IPS-20b (cell line): ENCODE data around the gene KRT85.

ENCODE experiments used
- H3K27ac ChIP-seq: one replicate; pipeline ENCODE4 v1.5.1; 2013; ENCODE audit warnings: low read length
- H3K27me3 ChIP-seq: 2 replicates; pipeline ENCODE4 v1.6.1; 2013; ENCODE audit warnings: mild to moderate bottlenecking, low read length, inconsistent platforms; ENCODE audit not compliant: insufficient read depth
- H3K36me3 ChIP-seq: 2 replicates; pipeline ENCODE4 v1.6.1; 2013; ENCODE audit warnings: low read depth, mild to moderate bottlenecking, inconsistent platforms, low read length, moderate library complexity; ENCODE audit not compliant: insufficient read depth
- H3K4me1 ChIP-seq: 2 replicates; pipeline ENCODE4 v1.6.1; 2013; ENCODE audit warnings: mild to moderate bottlenecking, control low read depth, inconsistent platforms, low read length, moderate library complexity; ENCODE audit not compliant: insufficient read depth
- H3K4me3 ChIP-seq: 2 replicates; pipeline ENCODE4 v1.5.1; 2013; ENCODE audit warnings: mild to moderate bottlenecking, low read length, inconsistent platforms
- H3K9ac ChIP-seq: 2 replicates; pipeline ENCODE4 v1.6.1; 2013; ENCODE audit warnings: low read depth, mild to moderate bottlenecking, inconsistent platforms, low read length, moderate library complexity
- H3K9me3 ChIP-seq: 2 replicates; pipeline ENCODE4 v1.6.1; 2013; ENCODE audit warnings: mild to moderate bottlenecking, low read depth, low read length, inconsistent platforms; ENCODE audit not compliant: insufficient read depth

KRT85 gene

GRCh38 chr12:52344111-52344510 lies 23.2 kb downstream of the KRT85 start:
- Histone ChIP-seq H3K36me3 (no peaks in the 10 kb centered on the region), H3K4me3 (no peak overlapping the region), H3K4me1 (no peaks in the 10 kb centered on the region; the same call in 1 of the 2 replicates), H3K9me3 (no peaks in the 10 kb centered on the region; the same call in 1 of the 2 replicates), H3K27ac (no peak overlapping the region), H3K9ac (no peak overlapping the region), H3K27me3 (no peaks in the 10 kb centered on the region; the same call in 1 of the 2 replicates)

DNA sequence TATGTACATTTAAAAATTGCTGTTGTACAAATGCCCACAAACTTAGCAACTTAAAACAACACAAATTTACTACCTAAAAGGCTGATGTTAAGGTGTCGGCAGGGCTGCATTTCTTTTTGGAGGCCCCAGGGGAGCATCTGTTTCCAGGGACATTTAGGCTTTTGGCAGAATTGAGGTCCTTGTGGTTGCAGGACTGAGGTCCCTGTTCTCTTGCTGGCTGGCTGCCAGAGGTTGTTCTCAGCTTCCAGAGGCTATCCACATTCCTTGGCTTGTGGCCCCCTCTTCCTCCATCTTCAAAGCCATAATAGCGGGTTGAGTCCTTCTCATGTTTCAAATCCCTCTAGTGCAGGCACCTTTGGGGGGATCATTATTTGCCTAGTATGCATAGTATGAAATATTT lies 23.7 kb downstream of the KRT85 start:
- Histone ChIP-seq H3K9ac (no peak overlapping the region), H3K27me3 (no peaks in the 10 kb centered on the region; the same call in 1 of the 2 replicates), H3K27ac (no peak overlapping the region), H3K36me3 (no peaks in the 10 kb centered on the region), H3K9me3 (no peaks in the 10 kb centered on the region; the same call in 1 of the 2 replicates), H3K4me3 (no peak overlapping the region), H3K4me1 (no peaks in the 10 kb centered on the region; the same call in 1 of the 2 replicates)

DNA sequence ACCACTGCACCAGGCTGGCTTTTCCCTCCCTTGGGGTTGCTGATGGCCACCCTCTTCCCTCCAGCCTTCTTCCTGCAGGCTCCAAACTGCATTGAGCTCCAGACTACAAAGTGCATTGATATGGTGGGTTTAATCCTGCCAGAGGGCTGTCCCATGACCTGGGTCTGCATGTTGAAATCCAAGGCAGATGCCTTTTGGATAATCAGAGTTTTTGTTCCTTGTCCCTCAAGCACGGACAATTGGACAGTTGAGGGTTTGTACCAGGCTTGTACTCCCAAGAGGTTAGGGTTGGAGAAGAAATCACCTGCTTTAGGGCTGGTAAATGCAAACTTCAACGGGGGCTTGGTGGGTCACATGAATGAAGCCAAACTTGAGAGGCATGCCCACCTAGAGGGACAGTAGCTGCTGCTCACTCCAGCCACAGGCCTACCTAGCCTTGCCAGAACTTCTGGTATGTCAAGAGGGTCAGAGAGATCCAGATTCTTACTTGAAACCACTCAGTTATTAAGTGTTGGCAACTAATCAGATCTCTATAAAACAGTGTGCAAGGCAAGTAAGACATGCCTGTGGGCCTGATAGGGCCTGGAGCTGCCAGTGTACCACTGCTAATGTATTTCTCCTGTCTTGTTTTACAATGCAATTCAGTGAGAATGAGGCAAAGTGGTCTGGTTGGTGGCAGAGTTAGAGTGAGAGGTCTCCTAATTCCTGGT lies 24.3 kb downstream of the KRT85 start:
- H3K27me3 ChIP-seq, result no peaks in the 10 kb centered on the region; the same call in 1 of the 2 replicates
- H3K4me3 ChIP-seq, result no peak overlapping the region
- no peaks in the 10 kb centered on the region for H3K36me3 ChIP-seq
- H3K9ac ChIP-seq, result no peak overlapping the region
- H3K27ac ChIP-seq, result no peak overlapping the region
- H3K4me1 ChIP-seq, result no peaks in the 10 kb centered on the region; the same call in 1 of the 2 replicates
- H3K9me3 ChIP-seq, result no peaks in the 10 kb centered on the region; the same call in 1 of the 2 replicates

- Histone ChIP-seq H3K27me3 (no peaks in the 10 kb centered on the region; the same call in 1 of the 2 replicates), H3K4me1 (no peaks in the 10 kb centered on the region; the same call in 1 of the 2 replicates), H3K36me3 (no peaks in the 10 kb centered on the region), H3K9me3 (no peaks in the 10 kb centered on the region; the same call in 1 of the 2 replicates), H3K9ac (no peak overlapping the region), H3K4me3 (no peak overlapping the region), H3K27ac (no peak overlapping the region)
Observed at GRCh38 chr12:52341066-52341580, 26.2 kb downstream of the KRT85 start.

DNA sequence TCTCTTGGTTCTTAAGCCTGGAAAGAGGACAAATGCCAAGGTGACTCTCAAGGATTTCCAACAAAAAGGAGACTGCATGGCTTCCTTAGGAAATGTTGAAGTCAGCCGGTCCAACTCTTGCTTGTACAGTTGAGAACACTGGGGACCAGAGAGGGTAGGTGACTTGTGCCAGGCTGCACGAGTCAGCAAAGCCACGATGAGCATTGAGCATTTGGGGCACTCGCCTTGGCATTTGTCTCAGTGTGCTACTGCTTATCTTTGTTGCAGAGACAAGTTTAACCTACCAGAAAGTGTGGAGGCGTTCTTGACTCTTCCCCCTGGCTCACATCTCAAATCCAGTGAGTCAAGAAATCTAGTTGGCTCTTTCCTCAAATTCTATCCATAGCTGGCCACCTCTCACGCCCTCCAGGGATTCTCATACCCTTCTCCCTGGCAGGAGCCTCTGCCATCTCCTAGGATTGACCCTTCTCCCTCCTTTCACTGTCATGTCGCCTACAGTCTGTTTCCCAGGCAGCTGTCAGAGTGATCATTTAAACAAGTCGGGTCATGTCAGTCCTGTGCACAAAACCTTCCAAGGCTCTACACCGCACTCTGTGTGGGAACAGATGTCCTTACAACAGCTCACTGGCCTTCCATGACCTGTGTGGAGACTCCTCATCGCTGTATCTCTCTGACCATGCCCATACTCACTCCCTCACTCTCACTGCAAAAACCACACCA lies 28.9 kb downstream of the KRT85 start:
- Histone ChIP-seq H3K9me3 (no peaks in the 10 kb centered on the region), H3K9ac (no peak overlapping the region), H3K27ac (no peak overlapping the region), H3K4me1 (no peaks in the 10 kb centered on the region; the same call in 1 of the 2 replicates), H3K4me3 (no peak overlapping the region), H3K36me3 (no peaks in the 10 kb centered on the region), H3K27me3 (no peaks in the 10 kb centered on the region; the same call in 1 of the 2 replicates)

DNA sequence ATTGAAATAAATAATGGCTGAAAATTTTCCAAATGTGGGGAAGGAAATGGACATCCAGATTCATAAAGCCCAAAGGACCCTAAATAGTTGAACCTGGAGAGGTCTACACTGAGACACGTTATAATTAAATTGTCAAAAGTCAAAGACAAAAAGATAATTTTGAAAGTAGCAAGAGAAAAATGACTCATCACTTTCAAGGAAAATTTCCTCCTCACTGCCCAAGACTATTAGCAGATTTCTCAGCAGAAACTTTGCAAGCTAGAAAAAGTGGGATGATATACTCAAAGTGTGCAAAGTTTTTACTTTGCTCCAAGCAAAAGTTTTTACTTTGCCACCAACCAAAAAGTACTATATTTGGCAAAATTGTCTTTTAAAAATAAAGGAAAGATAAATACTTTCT lies 30.2 kb downstream of the KRT85 start:
- no peaks in the 10 kb centered on the region; the same call in 1 of the 2 replicates for H3K4me1 ChIP-seq
- no peaks in the 10 kb centered on the region for H3K36me3 ChIP-seq
- no peak overlapping the region for H3K27ac ChIP-seq
- no peak overlapping the region for H3K4me3 ChIP-seq
- no peak overlapping the region for H3K9ac ChIP-seq
- H3K27me3 ChIP-seq, result no peaks in the 10 kb centered on the region
- H3K9me3 ChIP-seq, result no peaks in the 10 kb centered on the region

DNA sequence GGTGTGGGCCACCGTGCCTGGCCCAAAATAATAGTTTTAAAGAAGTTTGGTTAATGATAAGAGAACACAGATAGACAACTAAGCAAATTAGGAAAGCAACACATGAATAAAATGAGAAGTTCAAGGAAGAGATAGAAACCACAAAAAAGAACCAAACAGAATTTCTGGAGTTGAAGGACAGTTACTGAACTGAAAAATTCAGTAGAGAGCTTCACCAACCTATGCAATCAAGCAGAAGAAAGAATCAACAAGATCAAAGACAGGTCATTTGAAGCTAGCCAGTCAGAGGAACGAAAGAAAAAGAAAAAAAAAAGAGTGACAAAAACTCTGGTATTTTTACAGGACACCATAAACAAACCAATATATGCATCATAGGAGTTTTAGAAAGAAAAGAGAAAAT lies 30.6 kb downstream of the KRT85 start:
- no peaks in the 10 kb centered on the region; the same call in 1 of the 2 replicates for H3K4me1 ChIP-seq
- no peaks in the 10 kb centered on the region for H3K27me3 ChIP-seq
- no peak overlapping the region for H3K27ac ChIP-seq
- no peak overlapping the region for H3K4me3 ChIP-seq
- H3K36me3 ChIP-seq, result no peaks in the 10 kb centered on the region
- H3K9me3 ChIP-seq, result no peaks in the 10 kb centered on the region
- H3K9ac ChIP-seq, result no peak overlapping the region

- Histone ChIP-seq H3K27me3 (no peaks in the 10 kb centered on the region), H3K9ac (no peak overlapping the region)
Observed at GRCh38 chr12:52335598-52336262, 31.6 kb downstream of the KRT85 start.

DNA sequence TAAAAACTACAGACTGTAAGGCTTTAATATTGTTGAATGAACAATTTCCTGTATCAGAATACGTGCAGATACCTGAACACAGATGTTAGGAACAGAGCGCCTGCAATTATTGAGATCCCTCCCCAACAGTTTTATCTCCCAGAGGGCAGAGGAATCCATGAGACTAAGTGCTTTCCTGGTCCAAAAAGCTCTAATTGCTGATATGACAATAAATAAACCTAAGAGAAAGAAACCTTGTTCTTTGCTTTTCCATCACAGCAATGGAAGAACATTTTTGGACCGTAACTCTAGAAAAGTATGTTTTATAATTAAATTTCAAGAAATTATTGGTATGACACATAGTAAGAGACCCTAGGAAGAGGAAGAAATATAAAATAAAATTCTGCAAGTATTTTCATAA lies 33.1 kb downstream of the KRT85 start:
- Histone ChIP-seq H3K9ac (no peak overlapping the region), H3K4me3 (no peak overlapping the region), H3K36me3 (no peaks in the 10 kb centered on the region), H3K27me3 (no peaks in the 10 kb centered on the region), H3K9me3 (no peaks in the 10 kb centered on the region), H3K27ac (no peak overlapping the region), H3K4me1 (no peaks in the 10 kb centered on the region; the same call in 1 of the 2 replicates)

More at GRCh38 chr12:52335598-52336262, 31.6 kb downstream of the KRT85 start:
- H3K9me3 ChIP-seq, result no peaks in the 10 kb centered on the region
- H3K36me3 ChIP-seq, result no peaks in the 10 kb centered on the region
- H3K4me1 ChIP-seq, result no peaks in the 10 kb centered on the region; the same call in 1 of the 2 replicates
- no peak overlapping the region for H3K4me3 ChIP-seq
- H3K27ac ChIP-seq, result no peak overlapping the region

- Histone ChIP-seq H3K27me3 (no peaks in the 10 kb centered on the region; the same call in 1 of the 2 replicates), H3K27ac (no peak overlapping the region), H3K4me3 (no peak overlapping the region), H3K9me3 (no peaks in the 10 kb centered on the region), H3K9ac (no peak overlapping the region), H3K36me3 (no peaks in the 10 kb centered on the region), H3K4me1 (no peaks in the 10 kb centered on the region; the same call in 1 of the 2 replicates)
Observed at GRCh38 chr12:52333321-52333720, 34.0 kb downstream of the KRT85 start.

DNA sequence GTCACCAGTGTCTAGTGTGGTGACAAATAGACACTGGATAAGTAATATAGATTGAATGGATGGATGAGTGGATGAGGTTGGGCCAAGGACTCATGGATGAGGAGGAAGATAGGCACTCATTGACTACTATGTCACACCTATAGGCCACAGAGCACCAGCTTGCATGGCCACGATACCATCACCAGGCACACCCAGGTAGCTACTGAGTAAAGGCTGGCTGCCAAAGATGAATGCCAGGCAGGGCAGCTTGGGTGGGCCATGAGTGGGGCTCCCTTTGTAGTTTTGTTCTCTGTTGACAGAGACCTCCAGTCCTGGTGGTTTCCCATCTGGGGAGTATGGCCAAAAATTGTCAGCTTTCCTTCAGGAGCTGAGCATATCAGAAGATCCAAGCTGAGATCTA lies 34.9 kb downstream of the KRT85 start:
- H3K27ac ChIP-seq, result no peak overlapping the region

More for the DNA sequence above, 34.9 kb downstream of the KRT85 start:
- no peaks in the 10 kb centered on the region for H3K9me3 ChIP-seq
- no peaks in the 10 kb centered on the region; the same call in 1 of the 2 replicates for H3K4me1 ChIP-seq
- H3K4me3 ChIP-seq, result no peak overlapping the region
- H3K27me3 ChIP-seq, result no peaks in the 10 kb centered on the region; the same call in 1 of the 2 replicates
- no peak overlapping the region for H3K9ac ChIP-seq
- H3K36me3 ChIP-seq, result no peaks in the 10 kb centered on the region
